ENCODE measurements around the gene PADI6. TPM values are rescaled to one million over a fixed set of nuclear protein-coding genes. Genes with fewer than 3 reads are reported as not detected.

The PADI6 gene
- polyA plus RNA-seq, 1 of the 3 experiments (the other 2 are of a cell fraction), result not detected

DNA sequence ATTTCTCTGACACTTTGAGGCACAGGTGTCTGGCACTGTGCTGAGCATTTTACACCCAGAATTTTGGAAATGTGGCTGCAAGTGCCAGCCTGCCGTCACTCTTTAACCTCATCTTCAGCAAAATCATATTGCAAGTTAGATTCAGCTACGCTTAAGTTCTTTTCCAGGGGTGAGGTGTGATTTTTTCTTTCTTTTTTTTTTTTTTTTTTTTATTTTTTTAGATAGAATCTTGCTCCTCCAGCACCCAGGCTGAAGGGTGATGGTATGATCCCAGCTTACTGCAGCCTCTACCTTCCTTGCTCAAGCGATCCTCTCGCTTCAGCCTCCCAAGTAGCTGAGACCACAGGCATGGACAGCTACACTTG lies 70.0 kb downstream of the PADI6 start:
- POLR2A ChIA-PET, result no interaction called here
- Histone ChIP-seq H4K20me1 (ENCODE audit: insufficient read depth) (0 out of 2 replicates have a peak, but pooled peaks cover 3% of the 10 kb centered on the region), H3K4me1 (ENCODE audit: control insufficient read depth in 1 of 2, insufficient read depth in 2 of 2, low read depth in 1 of 2, low read length in 1 of 2) (peaks cover 11 to 37% of the 10 kb centered on the region in 2 experiments), H3K36me3 (replicated peaks in 1 of 2; ENCODE audit: control insufficient read depth in 1 of 2, insufficient read depth in 2 of 2, low read length in 1 of 2) (peaks cover 0 to under 1% of the 10 kb centered on the region in 2 experiments), H2AFZ (ENCODE audit: low read depth) (no peak overlapping the region), H3K4me2 (peak overlapping the region; percentile 96; the same call in 1 of the 2 replicates), H3K27ac (ENCODE audit: low read depth in 2 of 2, low read length in 1 of 2) (peak overlapping the region in 1 of 2 experiments; percentile 79; a peak in 2 of 4 replicates), H3K9me2 (no peaks in the 10 kb centered on the region), H3K27me3 (ENCODE audit: insufficient read depth) (no peaks in the 10 kb centered on the region), H3K9me3 (no peaks in the 10 kb centered on the region), H3K79me2 (ENCODE audit: insufficient read depth) (peaks cover 24% of the 10 kb centered on the region), H3K9ac (no peak overlapping the region), H3K4me3 (ENCODE audit: low read depth in 2 of 2, low read length in 1 of 2) (no peak overlapping the region), H3F3A (replicated peaks; ENCODE audit: insufficient read depth) (peaks cover 34% of the 10 kb centered on the region)
- TF ChIP-seq SIN3A (IDR thresholded peaks at IDR 0.05; ENCODE audit: borderline replicate concordance, low read depth, low read length), result no peak
- CTCF ChIA-PET, result interaction anchor here (0.6 to 5.7 kb wide), 4 partner anchors 10 to 35 kb away, joined by 3 to 35 read pairs (median 7); no protein-coding TSS in a partner anchor
- no peak for DNase-seq
- 95% methylated on average over 4 of the region's 4 CpGs for WGBS (ENCODE audit: low lambda C conversion rate)

DNA sequence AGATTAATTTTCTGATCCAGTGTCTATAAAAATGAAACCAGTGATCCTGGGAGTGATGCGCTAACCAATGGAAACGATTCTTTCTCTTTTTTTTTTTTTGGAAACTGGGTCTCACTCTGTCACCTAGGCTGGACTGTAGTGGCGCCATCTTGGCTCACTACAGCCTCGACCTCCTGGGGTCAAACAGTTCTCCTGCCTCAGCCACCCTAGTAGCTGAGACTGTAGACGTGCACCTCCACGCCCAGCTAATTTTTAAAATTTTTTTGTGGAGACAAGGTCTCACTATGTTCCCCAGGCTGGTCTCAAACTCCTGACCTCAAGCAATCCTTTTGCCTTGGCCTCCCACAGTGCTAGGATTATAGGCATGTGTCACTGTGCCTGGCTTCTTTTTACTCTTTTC lies 70.8 kb downstream of the PADI6 start:
- TF ChIP-seq TAF1 (IDR thresholded peaks at IDR 0.05; ENCODE audit: borderline replicate concordance, low read depth, low read length) (no peak), NFIC (IDR thresholded peaks at IDR 0.05; ENCODE audit: borderline replicate concordance) (no peak)
- Histone ChIP-seq H2AFZ (ENCODE audit: low read depth) (peak overlapping the region; percentile 39; the same call in 1 of the 2 replicates), H3K79me2 (ENCODE audit: insufficient read depth) (peaks cover 20% of the 10 kb centered on the region), H3K27ac (ENCODE audit: low read depth in 2 of 2, low read length in 1 of 2) (peak overlapping the region; percentile 63 to 79; a peak in 3 of 4 replicates), H3K9ac (peak overlapping the region; percentile 28; the same call in 1 of the 2 replicates), H3K4me2 (peak overlapping the region; percentile 68), H3K4me1 (ENCODE audit: control insufficient read depth in 1 of 2, insufficient read depth in 2 of 2, low read depth in 1 of 2, low read length in 1 of 2) (peaks cover 9 to 37% of the 10 kb centered on the region in 2 experiments), H3F3A (replicated peaks; ENCODE audit: insufficient read depth) (peaks cover 34% of the 10 kb centered on the region), H3K4me3 (ENCODE audit: low read depth in 2 of 2, low read length in 1 of 2) (no peak overlapping the region), H3K9me3 (no peaks in the 10 kb centered on the region), H4K20me1 (ENCODE audit: insufficient read depth) (no peaks in the 10 kb centered on the region), H3K27me3 (ENCODE audit: insufficient read depth) (no peaks in the 10 kb centered on the region), H3K36me3 (replicated peaks in 1 of 2; ENCODE audit: control insufficient read depth in 1 of 2, insufficient read depth in 2 of 2, low read length in 1 of 2) (no peaks in the 10 kb centered on the region), H3K9me2 (no peaks in the 10 kb centered on the region)
- CTCF ChIA-PET, result interaction anchor here (0.9 to 5.7 kb wide), 3 partner anchors 9 to 35 kb away, joined by 3 to 35 read pairs (median 10); no protein-coding TSS in a partner anchor
- POLR2A ChIA-PET, result no interaction called here
- WGBS (ENCODE audit: low lambda C conversion rate), result 93% methylated on average over 6 of the region's 6 CpGs
- no peak for DNase-seq

GRCh38 chr1:17447501-17447992 lies 75.6 kb downstream of the PADI6 start:
- POLR2A ChIA-PET, result no interaction called here
- H3K9me3 ChIP-seq, result no peaks in the 10 kb centered on the region
- no peak overlapping the region for H3K4me3 ChIP-seq (ENCODE audit: low read depth in 2 of 2, low read length in 1 of 2)
- H2AFZ ChIP-seq (ENCODE audit: low read depth), result no peak overlapping the region
- no peak for DNase-seq
- H3K9ac ChIP-seq, result no peak overlapping the region
- H3K79me2 ChIP-seq (ENCODE audit: insufficient read depth), result no peaks in the 10 kb centered on the region
- H3F3A ChIP-seq (replicated peaks; ENCODE audit: insufficient read depth), result peaks cover 16% of the 10 kb centered on the region
- no peaks in the 10 kb centered on the region for H3K27me3 ChIP-seq (ENCODE audit: insufficient read depth)
- H3K36me3 ChIP-seq (replicated peaks in 1 of 2; ENCODE audit: control insufficient read depth in 1 of 2, insufficient read depth in 2 of 2, low read length in 1 of 2), result no peaks in the 10 kb centered on the region
- TF ChIP-seq FOXJ3 (CRISPR knock-in tag; IDR thresholded peaks at IDR 0.05), result no peak
- TF ChIP-seq EZH2phosphoT487 (IDR thresholded peaks at IDR 0.05; ENCODE audit: borderline replicate concordance, low read depth), result no peak
- TF ChIP-seq SIN3A (IDR thresholded peaks at IDR 0.05; ENCODE audit: borderline replicate concordance, low read depth, low read length), result no peak
- no peak for TF ChIP-seq ELF1 (IDR thresholded peaks at IDR 0.05)
- no peak for TF ChIP-seq NRF1 (IDR thresholded peaks at IDR 0.05; ENCODE audit: low read depth, low read length)
- TF ChIP-seq GATA2 (CRISPR knock-in tag; IDR thresholded peaks at IDR 0.05), result no peak
- no peak for TF ChIP-seq SMC3 (IDR thresholded peaks at IDR 0.05; ENCODE audit: low read depth, low read length)
- no peak for TF ChIP-seq RCOR1 (IDR thresholded peaks at IDR 0.05; ENCODE audit: low read length)
- TF ChIP-seq USF2 (IDR thresholded peaks at IDR 0.05; ENCODE audit: borderline replicate concordance, low read depth, low read length), result no peak
- no peak for TF ChIP-seq RAD21 (IDR thresholded peaks at IDR 0.05; ENCODE audit: low read length)
- TF ChIP-seq YY1 (IDR thresholded peaks at IDR 0.05; ENCODE audit: low read depth), result no peak
- TF ChIP-seq USF1 (IDR thresholded peaks at IDR 0.05; ENCODE audit: borderline replicate concordance, low read depth), result no peak
- no peak for TF ChIP-seq MXI1 (IDR thresholded peaks at IDR 0.05; ENCODE audit: low read depth, low read length)
- TF ChIP-seq TAF1 (IDR thresholded peaks at IDR 0.05; ENCODE audit: borderline replicate concordance, low read depth, low read length), result no peak
- no peak for TF ChIP-seq FOXM1 (IDR thresholded peaks at IDR 0.05; ENCODE audit: low read depth)
- no peak for TF ChIP-seq TCF12 (IDR thresholded peaks at IDR 0.05)
- no peaks in the 10 kb centered on the region for H3K9me2 ChIP-seq
- no peak overlapping the region for H3K27ac ChIP-seq (ENCODE audit: low read depth in 2 of 2, low read length in 1 of 2)
- H3K4me1 ChIP-seq (ENCODE audit: control insufficient read depth in 1 of 2, insufficient read depth in 2 of 2, low read depth in 1 of 2, low read length in 1 of 2), result peaks cover 0 to 13% of the 10 kb centered on the region in 2 experiments; a peak in 2 of 4 replicates
- CTCF ChIA-PET, result interaction anchor here (1.4 to 1.7 kb wide), 2 partner anchors 30 to 159 kb away, joined by 4 to 5 read pairs; no protein-coding TSS in a partner anchor
- WGBS (ENCODE audit: low lambda C conversion rate), result 91% methylated on average over 12 of the region's 12 CpGs
- H3K4me2 ChIP-seq, result no peak overlapping the region
- no peaks in the 10 kb centered on the region for H4K20me1 ChIP-seq (ENCODE audit: insufficient read depth)
